Loucy (cell line): Measurements from ENCODE around the gene CCDC47.

Source experiments
- H2AFZ ChIP-seq: fragments of 200-600 bp; sonication (generic); 2 replicates; pipeline ENCODE4 v1.6.0; 2016; ENCODE audit warnings: antibody characterized with exemption, mild to moderate bottlenecking, low read length, moderate library complexity
- H3F3A ChIP-seq: fragments of 200-600 bp; 2 replicates; pipeline ENCODE4 v1.6.0; 2016; ENCODE audit warnings: antibody characterized with exemption, low read depth, mild to moderate bottlenecking
- H3K27me3 ChIP-seq: fragments of 200-600 bp; sonication (generic); 2 replicates; pipeline ENCODE4 v1.6.1; 2014; ENCODE audit warnings: low read length, mild to moderate bottlenecking; ENCODE audit not compliant: insufficient read depth, poor library complexity, severe bottlenecking
- H3K36me3 ChIP-seq: fragments of 200-600 bp; sonication (generic); 2 replicates; pipeline ENCODE4 v1.6.1; 2016; ENCODE audit warnings: low read length; ENCODE audit not compliant: insufficient read depth
- H3K4me1 ChIP-seq: fragments of 200-600 bp; sonication (generic); 2 replicates; pipeline ENCODE4 v1.5.1; 2014; ENCODE audit warnings: low read length, mild to moderate bottlenecking; ENCODE audit not compliant: insufficient read depth, poor library complexity, severe bottlenecking
- H3K4me2 ChIP-seq: fragments of 200-600 bp; sonication (generic); 2 replicates; pipeline ENCODE4 v1.6.0; 2014; ENCODE audit warnings: antibody characterized with exemption, low read length, low read depth, mild to moderate bottlenecking; ENCODE audit not compliant: poor library complexity, severe bottlenecking
- H3K4me3 ChIP-seq: fragments of 200-600 bp; sonication (generic); 2 replicates; pipeline ENCODE4 v1.5.1; 2014; ENCODE audit warnings: low read length, mild to moderate bottlenecking, mixed read lengths; ENCODE audit not compliant: poor library complexity, severe bottlenecking
- H3K79me2 ChIP-seq: fragments of 200-600 bp; sonication (generic); 2 replicates; pipeline ENCODE4 v1.6.1; 2014; ENCODE audit warnings: low read length; ENCODE audit not compliant: insufficient read depth
- H3K9ac ChIP-seq: fragments of 200-600 bp; sonication (generic); 2 replicates; pipeline ENCODE4 v1.6.0; 2014; ENCODE audit warnings: mild to moderate bottlenecking, low read depth, low read length, moderate library complexity; ENCODE audit not compliant: poor library complexity, severe bottlenecking
- H3K9me2 ChIP-seq: fragments of 200-600 bp; sonication (generic); replicated peaks from 2 replicates; pipeline ENCODE4 v1.6.1; 2016; ENCODE audit warnings: low read depth, low read length, mixed read lengths
- H3K9me3 ChIP-seq: fragments of 200-600 bp; sonication (generic); 2 replicates; pipeline ENCODE4 v1.6.1; 2014; ENCODE audit warnings: mild to moderate bottlenecking, antibody characterized with exemption, low read length, low read depth; ENCODE audit not compliant: insufficient read depth
- H4K20me1 ChIP-seq: fragments of 200-600 bp; sonication (generic); 2 replicates; pipeline ENCODE4 v1.6.0; 2014; ENCODE audit warnings: antibody characterized with exemption, low read length, mild to moderate bottlenecking; ENCODE audit not compliant: insufficient read depth, poor library complexity, severe bottlenecking
- CTCF ChIP-seq: fragments of 200-600 bp; sonication (generic); conservative IDR thresholded peaks from 2 replicates; pipeline ENCODE4 v1.5.1; 2014; ENCODE audit warnings: mild to moderate bottlenecking, antibody characterized with exemption, low read length
- EZH2phosphoT487 ChIP-seq: fragments of 200-600 bp; IDR thresholded peaks from 2 replicates; pipeline ENCODE4 v1.6.1; 2018; ENCODE audit warnings: antibody characterized with exemption, mild to moderate bottlenecking, moderate library complexity, borderline replicate concordance

Gene CCDC47

GRCh38 chr17:63716426-63716825 lies 57.0 kb downstream of the CCDC47 start:
- no peaks in the 10 kb centered on the region; the same call in 1 of the 2 replicates for H3K36me3 ChIP-seq
- H3K4me2 ChIP-seq = no peak overlapping the region
- no peak overlapping the region for H3K9ac ChIP-seq
- TF ChIP-seq EZH2phosphoT487 = no peak
- TF ChIP-seq CTCF = no peak
- H2AFZ ChIP-seq = no peak overlapping the region
- no peaks in the 10 kb centered on the region for H3K4me1 ChIP-seq
- H4K20me1 ChIP-seq = no peaks in the 10 kb centered on the region
- H3K9me3 ChIP-seq = no peaks in the 10 kb centered on the region
- H3F3A ChIP-seq = no peaks in the 10 kb centered on the region
- no peaks in the 10 kb centered on the region for H3K79me2 ChIP-seq
- no peaks in the 10 kb centered on the region for H3K9me2 ChIP-seq
- no peaks in the 10 kb centered on the region for H3K27me3 ChIP-seq
- H3K4me3 ChIP-seq = no peak overlapping the region

DNA sequence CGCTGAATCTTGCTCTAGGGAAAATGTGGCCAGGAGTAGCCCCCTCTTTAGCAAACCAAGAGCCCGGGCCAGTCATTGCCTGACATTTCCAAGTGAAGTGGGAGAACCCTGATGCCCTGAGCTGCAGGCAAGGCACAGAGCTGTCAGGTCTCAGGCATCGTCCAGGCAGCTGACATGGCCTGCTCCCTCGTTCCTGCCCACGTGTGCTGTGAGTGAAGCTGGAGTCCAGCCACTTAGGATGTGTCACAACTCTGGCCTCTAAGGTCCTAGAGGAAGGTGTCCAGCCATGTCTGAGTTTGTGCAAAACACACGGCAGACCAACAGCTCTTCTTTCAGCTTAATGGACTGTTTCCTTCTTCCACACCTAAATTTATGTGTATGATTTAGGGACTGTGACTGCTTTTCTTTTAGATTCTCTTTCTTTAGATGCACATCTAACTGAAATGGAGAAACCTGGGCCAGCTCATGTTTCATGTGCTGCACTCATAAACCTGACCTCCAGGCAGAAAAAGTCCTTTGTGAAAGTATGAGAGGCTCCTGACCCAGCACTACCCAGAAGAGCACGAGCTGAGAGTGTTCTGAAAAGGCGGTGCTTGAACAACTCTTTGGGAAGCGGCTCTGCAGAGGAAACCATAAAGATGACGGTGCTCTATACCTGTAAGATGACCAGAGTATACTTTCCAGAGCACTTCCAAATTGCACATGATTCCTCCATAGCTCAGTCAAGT lies 58.7 kb downstream of the CCDC47 start:
- Histone ChIP-seq H3K27me3 (no peaks in the 10 kb centered on the region), H3K9me3 (no peaks in the 10 kb centered on the region), H3K9ac (no peak overlapping the region), H3K4me3 (no peak overlapping the region), H3K4me2 (no peak overlapping the region), H3K4me1 (no peaks in the 10 kb centered on the region), H3F3A (no peaks in the 10 kb centered on the region), H3K79me2 (no peaks in the 10 kb centered on the region), H3K9me2 (no peaks in the 10 kb centered on the region), H4K20me1 (no peaks in the 10 kb centered on the region), H2AFZ (no peak overlapping the region), H3K36me3 (peaks cover under 1% of the 10 kb centered on the region; the same call in 1 of the 2 replicates)
- no peak for TF ChIP-seq CTCF
- no peak for TF ChIP-seq EZH2phosphoT487

- Histone ChIP-seq H3K4me3 (no peak overlapping the region), H3K4me1 (peaks cover 14% of the 10 kb centered on the region), H4K20me1 (no peaks in the 10 kb centered on the region), H3F3A (no peaks in the 10 kb centered on the region), H2AFZ (no peak overlapping the region), H3K4me2 (no peak overlapping the region), H3K36me3 (peaks cover 9% of the 10 kb centered on the region; the same call in 1 of the 2 replicates), H3K27me3 (no peaks in the 10 kb centered on the region), H3K9me3 (no peaks in the 10 kb centered on the region), H3K9me2 (no peaks in the 10 kb centered on the region), H3K9ac (no peak overlapping the region), H3K79me2 (no peaks in the 10 kb centered on the region)
- no peak for TF ChIP-seq CTCF
- TF ChIP-seq EZH2phosphoT487 = no peak
Measured at GRCh38 chr17:63709110-63709509, 64.3 kb downstream of the CCDC47 start.
